ENCODE data around the gene ADAMTSL5. TPM values are rescaled to one million over a fixed set of nuclear protein-coding genes. Genes with fewer than 3 reads are reported as not detected.
A peak's percentile ranks its signal among the peaks of the same experiment; 100 is the strongest.

The ADAMTSL5 gene
- total and polyA plus RNA-seq, 2 of the 13 experiments (the other 11 are each of a cell fraction or from before 2014, with no cell fraction given): 0.60 to 2.7 TPM

- H3K4me2 ChIP-seq (ENCODE audit: low read depth, low read length): no peak overlapping the region
- WGBS (ENCODE audit: low lambda C conversion rate): 98% methylated on average over 19 of the region's 41 CpGs
- H3K79me2 ChIP-seq (ENCODE audit: insufficient read depth, low read length): no peaks in the 10 kb centered on the region
- H3K27ac ChIP-seq (ENCODE audit: extremely low read length, insufficient read depth, low read length): no peak overlapping the region
- H3K9ac ChIP-seq (ENCODE audit: insufficient read depth, low read depth, low read length): no peak overlapping the region
- in situ Hi-C loops (cut with HindIII; ENCODE audit: extremely low pct_ligation_motif_present, low pct_unique_long_range_greater_than_20kb) (no loop called here), intact Hi-C loops (cut with micrococcal nuclease; ENCODE audit: unreplicated experiment) (no loop called here)
- H3K4me3 ChIP-seq (replicated peaks in 1 of 3; ENCODE audit: insufficient read depth in 1 of 3, low read depth in 2 of 3, low read length in 3 of 3): no peak overlapping the region
- H3K27me3 ChIP-seq (ENCODE audit: control insufficient read depth in 1 of 2, insufficient read depth in 2 of 2, low read length in 2 of 2): no peaks in the 10 kb centered on the region
- H3K9me3 ChIP-seq (ENCODE audit: low read length): no peaks in the 10 kb centered on the region
- DNase-seq (ENCODE audit: low spot score) (no peak), ATAC-seq (no peak), FAIRE-seq (no peak)
- H4K20me1 ChIP-seq (ENCODE audit: insufficient read depth, low read length): peaks cover 4% of the 10 kb centered on the region
- TF ChIP-seq RBFOX2 (IDR thresholded peaks at IDR 0.05; ENCODE audit: low read depth, low read length): 0 out of 2 replicates have a peak, but pooled peaks have one; percentile 17
- TF ChIP-seq ZNF572 (CRISPR knock-in tag; IDR thresholded peaks at IDR 0.05): no peak
- no peak for TF ChIP-seq ZNF282 (IDR thresholded peaks at IDR 0.05; ENCODE audit: partially characterized antibody)
- TF ChIP-seq ZFP36L2 (CRISPR knock-in tag; IDR thresholded peaks at IDR 0.05): no peak
- TF ChIP-seq ZNF367 (CRISPR knock-in tag; IDR thresholded peaks at IDR 0.05; ENCODE audit: borderline replicate concordance): no peak
- H2AFZ ChIP-seq (ENCODE audit: low read length): no peak overlapping the region
- ChIA-PET POLR2A (interaction anchor here (1.6 kb wide), 1 partner anchor 13 kb away, joined by 5 read pairs; no protein-coding TSS in a partner anchor), CTCF (ENCODE audit: low intra/inter-chr PET ratio, low total read pairs) (no interaction called here)
- no peaks in the 10 kb centered on the region for H3K36me3 ChIP-seq (replicated peaks in 1 of 2; ENCODE audit: control insufficient read depth in 1 of 2, insufficient read depth in 2 of 2, low read length in 2 of 2)
- BruUV-seq (replicated peaks): no TSS peak
- peaks cover 24% of the 10 kb centered on the region for H3K4me1 ChIP-seq (ENCODE audit: insufficient read depth, low read length)
Measured at GRCh38 chr19:1466018-1466460, 46.8 kb downstream of the ADAMTSL5 start.

- H3K4me1 ChIP-seq (ENCODE audit: insufficient read depth, low read length): peaks cover 18% of the 10 kb centered on the region; the same call in 1 of the 2 replicates
- DNase-seq (ENCODE audit: low spot score) (no peak), FAIRE-seq (no peak), ATAC-seq (no peak)
- H3K27ac ChIP-seq (ENCODE audit: extremely low read length, insufficient read depth, low read length): no peak overlapping the region
- no peak overlapping the region for H2AFZ ChIP-seq (ENCODE audit: low read length)
- 91% methylated on average over 32 of the region's 83 CpGs for WGBS (ENCODE audit: low lambda C conversion rate)
- intact Hi-C loops (cut with micrococcal nuclease; ENCODE audit: unreplicated experiment) (no loop called here), in situ Hi-C loops (cut with HindIII; ENCODE audit: extremely low pct_ligation_motif_present, low pct_unique_long_range_greater_than_20kb) (no loop called here)
- no peaks in the 10 kb centered on the region for H3K36me3 ChIP-seq (replicated peaks in 1 of 2; ENCODE audit: control insufficient read depth in 1 of 2, insufficient read depth in 2 of 2, low read length in 2 of 2)
- no peaks in the 10 kb centered on the region for H3K9me3 ChIP-seq (ENCODE audit: low read length)
- no peaks in the 10 kb centered on the region for H3K79me2 ChIP-seq (ENCODE audit: insufficient read depth, low read length)
- POLR2A ChIA-PET: interaction anchor here (0.6 to 1.6 kb wide), 2 partner anchors 12 to 523 kb away, joined by 4 to 5 read pairs; no protein-coding TSS in a partner anchor
- TF ChIP-seq ZBTB38 (CRISPR knock-in tag; IDR thresholded peaks at IDR 0.05) (peak; percentile 30; the same call in 1 of the 2 replicates), TEAD2 (CRISPR knock-in tag; IDR thresholded peaks at IDR 0.05) (no peak), HOXA3 (CRISPR knock-in tag; IDR thresholded peaks at IDR 0.05) (peak; percentile 38; the same call in 1 of the 2 replicates)
- TF ChIP-seq, protein P1, sequence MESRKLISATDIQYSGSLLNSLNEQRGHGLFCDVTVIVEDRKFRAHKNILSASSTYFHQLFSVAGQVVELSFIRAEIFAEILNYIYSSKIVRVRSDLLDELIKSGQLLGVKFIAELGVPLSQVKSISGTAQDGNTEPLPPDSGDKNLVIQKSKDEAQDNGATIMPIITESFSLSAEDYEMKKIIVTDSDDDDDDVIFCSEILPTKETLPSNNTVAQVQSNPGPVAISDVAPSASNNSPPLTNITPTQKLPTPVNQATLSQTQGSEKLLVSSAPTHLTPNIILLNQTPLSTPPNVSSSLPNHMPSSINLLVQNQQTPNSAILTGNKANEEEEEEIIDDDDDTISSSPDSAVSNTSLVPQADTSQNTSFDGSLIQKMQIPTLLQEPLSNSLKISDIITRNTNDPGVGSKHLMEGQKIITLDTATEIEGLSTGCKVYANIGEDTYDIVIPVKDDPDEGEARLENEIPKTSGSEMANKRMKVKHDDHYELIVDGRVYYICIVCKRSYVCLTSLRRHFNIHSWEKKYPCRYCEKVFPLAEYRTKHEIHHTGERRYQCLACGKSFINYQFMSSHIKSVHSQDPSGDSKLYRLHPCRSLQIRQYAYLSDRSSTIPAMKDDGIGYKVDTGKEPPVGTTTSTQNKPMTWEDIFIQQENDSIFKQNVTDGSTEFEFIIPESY (CRISPR knock-in tag; IDR thresholded peaks at IDR 0.05): peak; percentile 96
- H3K9ac ChIP-seq (ENCODE audit: insufficient read depth, low read depth, low read length): no peak overlapping the region
- no peak overlapping the region for H3K4me3 ChIP-seq (replicated peaks in 1 of 3; ENCODE audit: insufficient read depth in 1 of 3, low read depth in 2 of 3, low read length in 3 of 3)
- H3K4me2 ChIP-seq (ENCODE audit: low read depth, low read length): no peak overlapping the region
- no peaks in the 10 kb centered on the region for H3K27me3 ChIP-seq (ENCODE audit: control insufficient read depth in 1 of 2, insufficient read depth in 2 of 2, low read length in 2 of 2)
- CTCF ChIA-PET (ENCODE audit: low intra/inter-chr PET ratio, low total read pairs): no interaction called here
- H4K20me1 ChIP-seq (ENCODE audit: insufficient read depth, low read length): no peaks in the 10 kb centered on the region; the same call in 1 of the 2 replicates
- no TSS peak for BruUV-seq (replicated peaks)
Measured at GRCh38 chr19:1465191-1466016, 47.4 kb downstream of the ADAMTSL5 start.

All from HepG2 (cell line).